HG03378 (cell line): ENCODE data around the gene TCF12.
"Not testable (repeated sequence)": the region's sequence is repeated elsewhere in the genome, so short reads cannot be mapped to it uniquely, and the experiment has no call there.

ENCODE experiments used
- ATAC-seq: cut with Tn5 transposase; IDR thresholded peaks from one replicate; pipeline ENCODE4 v1.9.1; 2021; ENCODE audit warnings: mild to moderate bottlenecking, moderate library complexity; ENCODE audit not compliant: unreplicated experiment

TCF12 gene

DNA sequence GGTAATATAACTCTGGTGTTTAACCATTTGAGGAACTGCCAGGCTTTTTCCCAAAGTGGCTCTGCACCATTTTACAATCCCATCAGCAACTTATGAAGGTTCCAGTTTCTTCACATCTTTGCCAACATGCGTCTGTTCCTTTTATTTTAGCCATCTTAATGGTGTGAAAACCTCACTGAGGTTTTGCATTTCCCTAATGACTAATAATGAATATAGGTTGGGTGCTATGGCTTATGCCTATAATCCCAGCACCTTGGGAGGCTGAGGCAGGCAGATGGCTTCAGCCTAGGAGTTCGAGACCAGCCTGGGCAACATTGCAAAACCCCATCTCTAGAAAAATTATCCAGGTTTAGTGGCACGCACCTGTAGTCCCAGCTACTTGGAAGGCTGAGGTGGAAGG lies 210.6 kb downstream of the TCF12 start:
- ATAC-seq = no peak

DNA sequence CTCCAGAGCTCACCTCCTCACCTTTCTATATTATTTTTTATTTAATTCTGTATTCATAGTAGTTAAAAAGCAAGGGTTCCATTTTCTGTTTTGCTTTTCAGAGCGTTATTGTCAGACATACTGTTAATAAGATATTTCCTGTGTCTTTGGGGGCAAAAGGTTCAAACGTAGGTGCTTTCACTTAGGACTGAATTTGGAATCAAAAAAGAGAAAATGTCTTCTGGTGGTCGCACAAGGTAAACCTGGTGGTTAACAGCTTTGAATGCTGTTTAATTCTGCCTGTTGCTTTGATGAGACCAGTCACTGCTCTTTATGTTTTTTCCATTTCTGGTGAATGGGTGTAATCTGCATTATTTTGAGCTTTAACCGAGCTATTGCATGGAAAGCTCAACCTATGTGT lies 212.5 kb downstream of the TCF12 start:
- ATAC-seq = no peak

DNA sequence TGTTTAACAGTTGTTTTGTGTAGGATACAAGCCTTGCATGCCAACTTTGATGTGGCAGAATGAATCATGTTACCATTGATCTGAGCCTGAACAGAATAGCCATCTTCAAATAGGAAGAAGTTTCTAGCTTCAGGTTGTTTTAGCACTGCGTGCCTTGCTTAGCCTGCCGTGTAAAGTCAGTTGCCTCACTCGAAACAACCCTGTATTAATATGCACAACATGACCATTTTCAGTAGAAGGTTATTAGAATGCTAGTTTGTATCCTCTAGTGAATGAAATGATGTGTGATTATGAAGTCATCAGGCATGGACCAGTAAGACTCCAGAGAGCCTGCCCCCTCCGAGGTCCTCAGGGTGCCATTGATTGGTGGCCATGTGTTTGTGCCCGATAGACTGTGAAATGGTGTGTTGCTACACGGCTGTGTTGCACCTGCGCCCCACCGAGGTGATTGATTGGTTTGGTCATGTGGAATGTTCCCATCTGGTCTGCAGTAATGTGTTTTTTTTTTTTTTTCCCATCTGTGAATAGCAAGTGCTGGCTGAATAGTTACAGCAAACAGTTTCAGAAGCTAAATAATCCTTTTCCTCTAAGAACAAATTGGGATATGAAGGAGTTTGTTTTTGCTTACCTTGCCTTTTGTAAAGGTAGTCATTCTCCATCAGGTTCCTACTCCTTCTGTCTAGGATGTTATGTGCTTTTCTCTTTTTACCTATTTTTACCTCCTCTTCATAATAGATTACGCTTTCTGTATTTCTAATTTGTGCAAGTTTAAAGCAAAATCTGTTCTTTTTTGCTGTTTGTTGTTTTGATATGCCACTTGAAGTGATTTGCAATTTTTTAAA lies 214.9 kb downstream of the TCF12 start:
- ATAC-seq = no peak

DNA sequence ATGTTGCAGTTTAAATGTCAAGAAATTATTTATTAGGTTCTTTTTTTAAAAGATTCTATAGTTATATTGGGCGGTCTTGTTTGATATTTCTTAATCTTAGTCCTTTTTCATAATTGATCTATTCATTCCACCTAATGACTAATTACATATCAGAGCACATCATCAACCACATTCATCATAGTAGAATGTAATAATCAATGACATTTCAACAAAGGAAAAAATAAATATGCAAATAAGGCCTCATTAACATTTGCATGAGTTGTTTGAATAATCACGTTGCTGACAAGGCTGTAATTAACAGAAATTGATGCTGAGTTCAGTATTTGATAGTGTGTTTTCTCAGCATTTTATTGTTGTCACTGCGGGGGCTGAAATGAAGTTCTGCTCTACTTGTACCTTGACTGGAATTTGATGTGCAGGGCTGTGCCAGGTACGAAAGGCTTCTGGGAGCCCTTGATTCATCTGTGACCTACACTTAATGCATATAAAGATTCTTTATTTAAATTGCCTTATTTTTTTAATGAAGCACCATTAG lies 215.7 kb downstream of the TCF12 start:
- no peak for ATAC-seq

DNA sequence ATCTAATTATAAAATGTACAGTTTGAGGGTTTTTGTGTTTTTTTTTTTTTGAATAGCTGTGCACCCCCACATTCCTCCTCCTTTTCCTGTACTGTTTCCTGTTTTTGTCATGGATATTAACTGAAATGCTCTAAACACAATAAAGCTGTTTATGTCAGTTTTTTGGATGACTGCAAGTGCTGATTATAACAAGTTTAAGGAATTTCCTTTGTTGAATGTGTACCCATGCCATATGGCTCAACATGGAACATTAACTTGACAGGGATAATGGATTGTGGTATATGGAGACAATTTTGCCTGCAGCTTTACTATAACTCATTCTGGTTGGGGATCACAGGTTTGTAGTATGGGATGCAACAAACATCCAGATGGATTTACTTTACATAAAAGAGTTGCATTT lies 216.4 kb downstream of the TCF12 start:
- ATAC-seq = no peak

DNA sequence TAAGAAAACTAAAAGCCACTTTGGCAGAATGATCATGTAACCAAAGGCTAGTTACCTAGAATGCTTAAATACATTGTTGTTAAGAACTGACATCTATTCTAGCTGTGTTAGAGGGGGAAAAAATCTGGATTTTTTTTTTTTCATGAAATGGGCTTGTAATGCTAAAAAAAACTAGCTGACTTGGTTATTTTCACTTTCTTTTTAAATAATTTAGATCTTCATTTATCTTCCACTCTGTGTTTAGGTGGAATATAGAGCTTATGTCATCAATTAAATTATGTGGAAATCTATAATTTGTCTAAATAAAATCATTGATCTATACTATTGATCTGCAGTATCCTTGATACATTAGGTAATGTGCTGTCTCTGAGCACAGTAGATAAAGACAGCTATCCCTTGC lies 217.4 kb downstream of the TCF12 start:
- no peak for ATAC-seq

DNA sequence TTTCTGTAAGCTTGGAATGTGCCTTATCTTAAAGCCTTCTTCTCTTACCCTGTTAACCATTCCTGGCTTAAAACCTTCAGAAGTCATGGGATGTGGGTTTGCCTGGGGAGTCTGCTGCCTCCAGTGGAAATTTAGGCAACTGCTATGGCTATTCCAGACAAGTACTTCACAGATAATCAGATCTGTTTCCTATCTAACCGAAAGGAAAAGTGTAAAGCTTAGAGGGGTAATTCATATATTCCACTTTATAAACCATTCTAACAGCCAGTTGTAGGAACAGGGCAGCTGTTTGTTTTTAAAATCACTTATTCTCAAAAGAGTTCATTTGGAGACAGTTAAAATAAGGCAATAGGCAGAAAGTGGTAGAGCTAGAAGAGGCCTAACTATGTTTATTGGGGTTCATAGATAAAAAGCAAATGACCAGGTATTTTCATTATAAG lies 219.9 kb downstream of the TCF12 start:
- ATAC-seq = no peak

DNA sequence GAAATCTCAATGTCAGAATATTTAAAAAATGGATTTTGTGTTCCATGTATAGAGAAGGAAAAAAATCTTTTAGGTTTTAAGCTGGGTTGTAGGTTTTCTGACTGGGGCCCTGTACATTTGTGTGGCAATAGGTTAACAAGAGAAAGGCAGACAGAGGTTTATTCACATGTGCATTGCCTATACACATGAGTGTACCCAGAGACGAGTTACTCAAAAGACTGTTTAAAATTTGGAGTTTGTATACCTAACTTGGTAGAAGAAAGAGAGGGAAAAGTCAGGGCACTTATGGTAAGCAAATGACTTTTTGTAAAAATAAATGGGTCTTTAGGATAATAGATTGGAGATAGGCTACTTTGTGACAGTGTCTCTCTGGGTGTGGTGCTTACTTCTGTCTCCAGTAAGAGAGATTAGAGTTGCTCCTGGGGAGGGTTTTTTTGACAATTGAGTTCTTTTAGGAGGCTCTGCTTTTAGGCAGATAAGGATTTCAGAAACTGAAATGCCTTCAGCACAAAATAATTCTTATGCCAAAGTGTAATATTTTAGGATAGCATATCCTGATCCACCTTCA lies 225.2 kb downstream of the TCF12 start:
- no peak for ATAC-seq

DNA sequence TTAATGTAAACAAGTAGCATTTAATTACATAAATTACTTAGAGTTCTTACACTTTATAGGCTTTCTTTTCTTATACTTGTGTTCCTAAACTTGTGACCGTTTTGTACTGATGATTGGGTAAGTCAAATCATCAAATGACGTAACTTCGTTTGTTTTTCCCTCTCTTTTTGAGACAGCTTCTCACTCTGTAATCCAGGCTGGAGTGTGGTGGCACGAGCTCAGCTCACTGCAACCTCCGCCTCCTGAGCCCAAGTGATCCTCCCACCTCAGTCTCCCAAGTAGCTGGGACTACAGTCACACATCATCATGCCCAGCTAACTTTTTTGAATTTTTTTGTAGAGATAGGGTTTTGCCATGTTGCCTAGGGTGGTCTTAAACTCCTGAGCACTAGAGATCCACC lies 226.0 kb downstream of the TCF12 start:
- ATAC-seq = no peak

DNA sequence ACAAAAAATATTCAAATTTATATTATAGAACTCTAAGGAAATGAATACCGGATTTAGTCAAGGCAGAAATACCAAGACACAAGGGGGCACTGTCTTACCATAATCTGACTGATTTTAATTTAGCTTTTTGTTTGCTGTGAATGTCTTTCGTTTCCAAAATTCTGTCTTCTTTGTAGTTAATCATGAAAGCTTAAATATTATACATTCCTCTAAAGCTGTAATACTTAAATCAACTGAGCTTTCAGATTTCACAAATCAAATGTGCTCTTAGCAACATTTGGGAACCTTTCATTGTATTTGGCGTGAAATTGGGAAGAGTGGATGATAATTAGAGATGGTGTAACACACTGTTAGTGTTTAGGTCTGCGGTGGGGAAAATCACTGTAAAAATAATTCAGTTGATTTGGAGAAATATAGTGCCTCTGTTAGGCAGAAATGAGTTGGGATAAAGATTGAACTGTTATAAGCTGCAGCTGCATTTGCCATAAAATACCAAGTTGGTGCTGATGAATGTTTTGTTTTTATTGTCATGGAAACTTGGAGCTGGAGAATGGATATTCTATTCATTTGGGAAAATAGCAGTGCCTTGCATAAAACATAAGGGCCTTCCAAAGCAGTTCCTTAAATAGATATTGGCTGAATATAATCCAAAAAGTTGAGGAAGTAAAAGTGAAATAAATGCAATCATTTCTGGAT lies 228.2 kb downstream of the TCF12 start:
- ATAC-seq = no peak

DNA sequence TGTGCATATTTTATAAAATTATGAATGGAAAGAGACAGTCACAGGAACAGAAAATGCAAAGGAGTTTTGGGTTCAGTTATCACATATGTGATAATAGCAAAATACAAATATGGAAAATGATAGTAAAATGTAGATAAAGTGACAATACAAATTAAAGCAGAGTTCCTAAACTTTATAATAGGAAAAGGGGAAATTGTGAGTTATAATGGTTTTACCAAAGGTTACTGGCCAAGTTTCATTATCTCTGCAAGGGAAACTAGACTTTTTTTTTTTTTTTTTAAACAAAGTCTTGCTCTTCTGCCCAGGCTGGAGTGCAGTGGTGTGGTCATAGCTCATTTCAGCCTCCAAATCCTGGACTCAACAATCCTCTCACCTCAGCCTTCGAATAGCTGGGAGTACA lies 229.2 kb downstream of the TCF12 start:
- no peak for ATAC-seq

DNA sequence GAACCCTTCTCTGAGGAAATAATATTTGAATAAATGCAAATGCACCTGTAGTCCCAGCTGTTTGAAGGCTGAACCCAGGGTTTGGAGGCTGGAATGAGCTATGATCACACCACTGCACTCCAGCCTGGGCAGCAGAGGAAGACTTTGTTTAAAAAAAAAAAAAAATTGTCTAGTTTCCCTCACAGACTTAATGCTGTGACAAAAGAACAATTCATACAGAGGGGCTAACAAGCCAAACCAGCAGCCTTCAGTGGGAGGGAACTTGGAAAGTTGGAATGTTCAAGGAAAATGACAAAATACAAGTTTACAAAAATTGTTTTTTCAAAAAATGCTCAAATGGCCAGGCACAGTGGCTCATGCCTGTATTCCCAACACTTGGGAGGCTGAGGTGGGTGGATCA lies 229.8 kb downstream of the TCF12 start:
- ATAC-seq = no peak

DNA sequence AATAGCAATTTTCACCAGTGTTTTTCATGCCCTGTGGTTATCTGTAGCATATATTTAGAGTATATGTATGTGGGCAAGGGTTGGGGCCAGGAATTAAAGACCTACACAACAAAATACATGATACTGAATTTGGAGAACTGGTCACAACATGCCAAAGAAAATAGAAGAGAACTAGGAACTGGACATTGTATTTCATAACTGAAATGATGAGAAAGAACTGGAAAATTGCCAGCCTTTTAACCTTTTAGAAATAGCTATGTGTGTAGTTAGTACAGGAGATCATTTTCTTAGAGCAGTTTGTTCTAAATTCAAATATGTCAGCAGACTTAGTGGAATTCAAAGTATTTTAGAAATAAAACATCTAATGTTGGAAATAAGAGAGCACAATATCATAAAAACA lies 230.8 kb downstream of the TCF12 start:
- ATAC-seq = no peak

DNA sequence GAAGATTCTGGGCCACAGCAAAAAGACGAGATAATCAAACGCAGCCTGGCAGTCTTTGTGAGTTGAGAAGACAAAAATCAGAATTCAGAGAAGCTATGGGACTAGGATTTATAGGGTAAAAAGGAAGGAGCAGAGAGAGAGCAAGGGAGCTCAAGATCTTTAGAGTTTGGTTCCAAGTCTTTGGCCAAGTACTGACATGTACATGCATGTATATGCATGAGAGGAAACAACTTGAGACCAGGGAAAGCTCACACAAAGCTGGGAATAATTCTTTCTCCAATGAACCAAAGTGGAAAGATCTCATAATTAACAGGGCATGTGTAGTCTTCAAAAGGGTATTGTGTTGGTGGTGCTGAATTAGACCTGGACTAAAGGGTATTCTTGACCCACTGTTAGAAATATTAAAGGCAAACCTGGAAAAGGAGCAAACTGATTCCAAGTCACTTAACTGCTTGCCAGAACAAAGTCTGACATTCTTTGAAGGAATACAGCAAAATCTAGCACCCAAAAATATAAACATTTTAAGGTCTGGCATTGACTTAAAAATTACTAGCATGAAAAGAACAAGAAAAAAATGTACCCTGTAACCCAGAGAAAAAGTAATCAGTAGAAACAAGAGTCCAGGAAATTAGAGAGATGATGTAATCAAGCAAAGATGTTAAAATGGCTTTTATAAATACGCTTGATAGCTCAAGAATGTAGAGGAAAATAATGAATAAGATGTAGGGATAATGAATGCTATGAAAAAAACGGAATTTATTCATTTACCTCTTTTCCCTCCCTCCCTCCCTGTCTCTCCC lies 231.8 kb downstream of the TCF12 start:
- no peak for ATAC-seq

DNA sequence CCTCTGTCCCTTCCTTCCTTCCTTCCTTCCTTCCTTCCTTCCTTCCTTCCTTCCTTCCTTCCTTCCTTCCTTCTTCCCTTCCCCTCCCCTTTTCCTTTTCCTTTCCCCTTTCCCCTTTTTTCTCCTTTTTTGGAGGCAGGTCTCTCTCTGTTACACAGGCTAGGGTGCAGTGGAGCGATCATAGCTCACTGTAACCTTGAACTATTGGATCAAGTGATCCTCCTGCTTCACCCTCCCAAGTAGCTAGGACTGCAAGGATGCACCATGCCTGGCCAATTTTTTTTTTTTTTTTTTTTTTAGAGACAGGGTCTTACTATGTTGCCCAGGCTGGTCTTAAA lies 232.4 kb downstream of the TCF12 start:
- not testable (repeated sequence) for ATAC-seq

DNA sequence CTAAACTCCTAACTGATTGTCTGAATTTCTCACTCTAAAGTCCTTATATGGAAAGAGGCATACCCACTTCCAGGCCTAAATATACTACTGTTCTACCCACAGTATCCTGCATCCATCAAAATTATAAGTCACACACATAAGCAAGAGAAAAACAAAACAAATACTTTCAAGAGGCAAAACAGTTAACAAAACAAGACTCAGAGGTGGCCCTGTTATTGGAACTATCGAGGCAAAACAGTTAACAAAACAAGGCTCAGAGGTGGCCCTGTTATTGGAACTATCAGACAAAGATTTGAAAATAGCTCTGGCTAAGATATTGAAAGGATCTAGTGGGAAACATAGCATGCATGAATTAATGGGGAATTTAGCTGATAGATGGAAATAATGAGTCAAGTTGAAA lies 233.7 kb downstream of the TCF12 start:
- ATAC-seq = no peak

DNA sequence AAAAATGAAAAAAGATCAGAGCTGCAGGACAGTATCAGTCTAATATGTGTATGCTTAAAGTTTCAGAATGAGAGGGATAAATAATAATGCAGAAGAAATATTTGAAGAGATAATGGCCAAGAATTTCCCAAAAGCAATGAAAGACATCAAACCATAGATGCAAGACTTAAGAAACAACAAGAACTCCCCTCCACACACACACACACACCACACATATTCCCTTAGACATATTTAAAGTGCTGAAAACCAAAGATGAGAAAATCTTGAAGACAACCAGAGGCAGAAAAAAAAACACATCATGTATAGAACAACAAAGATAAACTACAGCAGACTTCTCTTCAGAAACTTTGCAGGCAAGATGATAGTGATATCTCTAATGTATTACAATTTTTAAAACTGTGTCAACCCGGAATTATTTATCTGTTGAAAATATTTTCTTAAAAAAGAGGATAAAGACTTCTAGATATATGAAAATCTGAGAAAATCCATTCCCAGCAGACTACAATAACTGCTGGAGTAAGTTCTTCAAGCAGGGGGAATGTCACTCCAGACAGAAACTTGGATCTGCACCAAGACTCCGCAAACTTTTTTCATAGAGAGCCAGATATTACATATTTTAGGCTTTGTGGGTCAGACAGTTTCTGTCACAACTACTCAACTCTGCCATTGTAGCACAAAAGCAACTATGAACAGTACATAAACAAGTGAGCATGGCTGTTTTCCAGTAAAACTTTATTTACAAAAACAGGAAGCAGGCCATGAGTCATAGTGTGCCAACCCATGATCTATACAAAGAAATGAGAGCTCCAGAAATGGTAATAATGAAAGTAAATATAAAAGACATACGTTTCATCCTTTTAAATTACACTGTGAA lies 234.5 kb downstream of the TCF12 start:
- no peak for ATAC-seq

DNA sequence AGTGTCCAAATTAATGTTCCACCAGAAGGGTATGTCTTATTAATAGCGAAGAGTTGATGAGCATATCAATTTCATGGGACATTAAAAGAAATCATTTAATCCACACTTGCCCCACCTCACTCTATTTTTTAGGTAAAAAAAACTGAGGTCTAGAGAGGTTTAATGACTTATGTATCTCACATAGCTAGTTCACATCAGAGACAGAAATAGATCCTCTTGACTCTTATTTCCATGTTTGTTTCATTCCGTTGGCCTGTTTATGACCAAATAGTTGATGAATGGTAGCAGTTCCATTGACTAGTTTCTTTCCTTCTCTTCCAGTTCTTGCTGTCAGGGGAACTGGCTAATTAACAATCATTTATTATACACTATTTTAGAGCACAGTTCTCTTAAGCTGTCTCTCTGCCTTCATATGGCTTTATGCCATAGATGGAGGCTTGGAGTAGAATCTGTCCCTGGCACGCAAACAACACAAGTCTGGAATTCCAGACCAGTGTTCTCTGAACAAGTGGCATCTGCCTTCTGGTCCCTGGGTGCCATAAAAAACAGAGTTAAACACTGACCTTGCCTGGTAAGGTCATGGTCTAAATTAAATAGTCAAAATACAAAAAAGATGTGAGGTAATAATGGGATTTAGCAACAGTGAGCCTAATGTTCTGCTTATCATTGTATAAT lies 237.9 kb downstream of the TCF12 start:
- ATAC-seq = no peak

DNA sequence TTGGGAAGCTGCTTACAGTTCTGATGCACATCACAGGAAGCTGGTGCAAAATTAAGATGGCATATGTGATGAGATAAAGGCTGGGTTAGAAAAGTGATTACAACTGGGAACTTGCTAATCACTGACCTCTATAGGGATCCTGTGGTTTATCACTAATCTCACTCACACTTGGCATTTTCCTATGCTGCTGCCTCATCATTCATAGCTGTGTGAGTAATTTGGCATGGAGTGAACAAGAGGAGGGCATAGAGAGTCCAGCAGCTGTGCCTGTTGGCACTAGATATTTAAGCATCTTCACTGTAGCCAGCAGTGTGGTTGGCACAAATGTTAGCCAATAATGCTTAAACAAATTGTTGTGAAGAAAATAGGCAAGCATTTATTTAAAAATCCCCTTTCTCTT lies 240.1 kb downstream of the TCF12 start:
- ATAC-seq = no peak
